ENCODE measurements around the gene STAT3. TPM values are rescaled to one million over a fixed set of nuclear protein-coding genes. Genes with fewer than 3 reads are reported as not detected.

Gene STAT3
- total and polyA plus RNA-seq, 2 of the 13 experiments (the other 11 are each of a cell fraction or from before 2014, with no cell fraction given) = 61.8 to 62.4 TPM

DNA sequence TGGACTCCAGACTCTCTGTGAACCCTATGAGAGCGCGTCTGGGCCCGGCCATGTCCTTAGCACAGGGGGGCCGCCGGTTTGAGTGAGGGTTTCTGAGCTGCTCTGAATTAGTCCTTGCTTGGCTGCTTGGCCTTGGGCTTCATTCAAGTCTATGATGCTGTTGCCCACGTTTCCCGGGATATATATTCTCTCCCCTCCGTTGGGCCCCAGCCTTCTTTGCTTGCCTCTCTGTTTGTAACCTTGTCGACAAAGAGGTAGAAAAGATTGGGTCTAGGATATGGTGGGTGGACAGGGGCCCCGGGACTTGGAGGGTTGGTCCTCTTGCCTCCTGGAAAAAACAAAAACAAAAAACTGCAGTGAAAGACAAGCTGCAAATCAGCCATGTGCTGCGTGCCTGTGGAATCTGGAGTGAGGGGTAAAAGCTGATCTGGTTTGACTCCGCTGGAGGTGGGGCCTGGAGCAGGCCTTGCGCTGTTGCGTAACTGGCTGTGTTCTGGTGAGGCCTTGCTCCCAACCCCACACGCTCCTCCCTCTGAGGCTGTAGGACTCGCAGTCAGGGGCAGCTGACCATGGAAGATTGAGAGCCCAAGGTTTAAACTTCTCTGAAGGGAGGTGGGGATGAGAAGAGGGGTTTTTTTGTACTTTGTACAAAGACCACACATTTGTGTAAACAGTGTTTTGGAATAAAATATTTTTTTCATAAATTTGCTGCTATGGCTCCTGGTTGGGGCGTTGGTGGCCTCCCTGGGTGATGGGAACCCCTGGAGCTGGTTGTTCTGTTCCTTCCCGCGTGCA lies 76.8 kb downstream of the STAT3 start (continued):
- TF ChIP-seq ZNF326 (CRISPR knock-in tag; IDR thresholded peaks at IDR 0.05; ENCODE audit: borderline replicate concordance) (peak; percentile 66), ZNF644 (CRISPR knock-in tag; IDR thresholded peaks at IDR 0.05; ENCODE audit: low read depth) (peak; percentile 89), TMF1 (CRISPR knock-in tag; IDR thresholded peaks at IDR 0.05; ENCODE audit: low read depth) (no peak), PCBP2 (optimal IDR thresholded peaks at IDR 0.05; ENCODE audit: low read depth, low read length, poor library complexity, severe bottlenecking) (peak; percentile 19), HDAC1 (CRISPR knock-in tag; IDR thresholded peaks at IDR 0.05) (peak; percentile 72), ZNF414 (CRISPR knock-in tag; IDR thresholded peaks at IDR 0.05) (peak; percentile 45; the same call in 1 of the 2 replicates), ZFP37 (CRISPR knock-in tag; IDR thresholded peaks at IDR 0.05; ENCODE audit: borderline replicate concordance) (no peak), RFXAP (CRISPR knock-in tag; IDR thresholded peaks at IDR 0.05; ENCODE audit: borderline replicate concordance) (peak; percentile 54; the same call in 1 of the 2 replicates), SUZ12 (IDR thresholded peaks at IDR 0.05; ENCODE audit: low read depth, low read length) (no peak), KDM5A (IDR thresholded peaks at IDR 0.05; ENCODE audit: borderline replicate concordance, low read length) (no peak), RCOR2 (CRISPR knock-in tag; IDR thresholded peaks at IDR 0.05) (no peak), ZNF629 (CRISPR knock-in tag; conservative IDR thresholded peaks at IDR 0.05) (no peak), BCL3 (CRISPR knock-in tag; IDR thresholded peaks at IDR 0.05) (peak; percentile 48; the same call in 1 of the 2 replicates), ZBTB8A (CRISPR knock-in tag; IDR thresholded peaks at IDR 0.05; ENCODE audit: borderline replicate concordance, low read depth) (no peak), THAP9 (CRISPR knock-in tag; IDR thresholded peaks at IDR 0.05; ENCODE audit: borderline replicate concordance) (peak; percentile 52; the same call in 1 of the 2 replicates), ZNF749 (CRISPR knock-in tag; IDR thresholded peaks at IDR 0.05; ENCODE audit: borderline replicate concordance) (no peak), ZNF564 (CRISPR knock-in tag; IDR thresholded peaks at IDR 0.05) (no peak; the same call in 1 of the 2 replicates), ADNP (CRISPR knock-in tag; IDR thresholded peaks at IDR 0.05) (no peak)
- TF ChIP-seq, protein P1, sequence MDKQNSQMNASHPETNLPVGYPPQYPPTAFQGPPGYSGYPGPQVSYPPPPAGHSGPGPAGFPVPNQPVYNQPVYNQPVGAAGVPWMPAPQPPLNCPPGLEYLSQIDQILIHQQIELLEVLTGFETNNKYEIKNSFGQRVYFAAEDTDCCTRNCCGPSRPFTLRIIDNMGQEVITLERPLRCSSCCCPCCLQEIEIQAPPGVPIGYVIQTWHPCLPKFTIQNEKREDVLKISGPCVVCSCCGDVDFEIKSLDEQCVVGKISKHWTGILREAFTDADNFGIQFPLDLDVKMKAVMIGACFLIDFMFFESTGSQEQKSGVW (CRISPR knock-in tag; IDR thresholded peaks at IDR 0.05; ENCODE audit: borderline replicate concordance) = no peak
- TF ChIP-seq, protein P2, sequence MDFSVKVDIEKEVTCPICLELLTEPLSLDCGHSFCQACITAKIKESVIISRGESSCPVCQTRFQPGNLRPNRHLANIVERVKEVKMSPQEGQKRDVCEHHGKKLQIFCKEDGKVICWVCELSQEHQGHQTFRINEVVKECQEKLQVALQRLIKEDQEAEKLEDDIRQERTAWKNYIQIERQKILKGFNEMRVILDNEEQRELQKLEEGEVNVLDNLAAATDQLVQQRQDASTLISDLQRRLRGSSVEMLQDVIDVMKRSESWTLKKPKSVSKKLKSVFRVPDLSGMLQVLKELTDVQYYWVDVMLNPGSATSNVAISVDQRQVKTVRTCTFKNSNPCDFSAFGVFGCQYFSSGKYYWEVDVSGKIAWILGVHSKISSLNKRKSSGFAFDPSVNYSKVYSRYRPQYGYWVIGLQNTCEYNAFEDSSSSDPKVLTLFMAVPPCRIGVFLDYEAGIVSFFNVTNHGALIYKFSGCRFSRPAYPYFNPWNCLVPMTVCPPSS (IDR thresholded peaks at IDR 0.05) = no peak
